ENCODE measurements around the gene ALDH3B1. TPM values are rescaled to one million over a fixed set of nuclear protein-coding genes. Genes with fewer than 3 reads are reported as not detected.

Gene ALDH3B1
- total and polyA plus RNA-seq, 8 donors, result 3.2 to 13.7 (median 8.0) TPM

DNA sequence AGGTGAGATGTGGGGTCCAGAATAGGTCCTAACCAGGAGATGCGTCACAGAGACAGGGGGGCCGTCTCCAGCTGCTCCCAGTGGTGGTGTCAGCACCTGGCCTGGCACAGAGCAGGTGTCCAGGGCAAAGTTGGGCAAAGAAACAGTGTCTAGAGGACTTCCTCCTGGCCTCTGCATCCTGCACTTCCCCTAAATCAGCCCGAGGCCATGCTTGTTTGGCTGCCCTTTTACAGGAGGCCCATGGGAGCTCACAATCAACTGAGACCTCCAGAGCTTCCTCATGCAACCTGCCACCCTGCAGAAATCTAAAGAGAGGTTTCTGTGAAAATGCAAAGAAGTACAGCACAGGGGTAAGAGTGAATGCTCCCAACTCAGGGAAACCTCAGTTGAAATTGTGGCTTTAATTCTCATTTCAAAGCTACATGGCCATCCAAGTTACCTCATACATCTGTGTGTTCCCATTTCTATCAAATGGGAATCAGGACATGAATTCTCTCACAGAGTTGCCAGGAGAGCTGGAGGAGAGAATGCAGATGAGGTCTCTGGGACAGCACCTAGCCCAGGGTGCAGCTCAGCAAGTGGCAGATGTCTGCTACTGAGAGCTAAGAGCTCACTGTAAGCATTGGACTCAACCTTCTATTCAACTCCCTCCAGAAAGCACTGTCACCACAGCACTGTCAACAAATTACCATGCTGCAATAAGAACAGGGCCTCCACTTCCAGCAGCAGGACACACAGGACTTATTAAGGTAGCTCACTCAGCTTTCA is 61.3 kb downstream of the ALDH3B1 start:
- H3K27ac ChIP-seq, result no peak overlapping the region
- no peaks in the 10 kb centered on the region for H3K9me3 ChIP-seq
- intact Hi-C loops (cut with DNase I), result no loop called here
- ATAC-seq (peak in 1 of 4 donors; percentile 32), FAIRE-seq (no peak), DNase-seq (no peak)
- H3K4me1 ChIP-seq, result peaks cover 0 to 4% (median 2%) of the 10 kb centered on the region in 3 donors
- 79 to 86% methylated on average over 3 of the region's 3 CpGs for WGBS, 2 donors
- TF ChIP-seq, protein P1, sequence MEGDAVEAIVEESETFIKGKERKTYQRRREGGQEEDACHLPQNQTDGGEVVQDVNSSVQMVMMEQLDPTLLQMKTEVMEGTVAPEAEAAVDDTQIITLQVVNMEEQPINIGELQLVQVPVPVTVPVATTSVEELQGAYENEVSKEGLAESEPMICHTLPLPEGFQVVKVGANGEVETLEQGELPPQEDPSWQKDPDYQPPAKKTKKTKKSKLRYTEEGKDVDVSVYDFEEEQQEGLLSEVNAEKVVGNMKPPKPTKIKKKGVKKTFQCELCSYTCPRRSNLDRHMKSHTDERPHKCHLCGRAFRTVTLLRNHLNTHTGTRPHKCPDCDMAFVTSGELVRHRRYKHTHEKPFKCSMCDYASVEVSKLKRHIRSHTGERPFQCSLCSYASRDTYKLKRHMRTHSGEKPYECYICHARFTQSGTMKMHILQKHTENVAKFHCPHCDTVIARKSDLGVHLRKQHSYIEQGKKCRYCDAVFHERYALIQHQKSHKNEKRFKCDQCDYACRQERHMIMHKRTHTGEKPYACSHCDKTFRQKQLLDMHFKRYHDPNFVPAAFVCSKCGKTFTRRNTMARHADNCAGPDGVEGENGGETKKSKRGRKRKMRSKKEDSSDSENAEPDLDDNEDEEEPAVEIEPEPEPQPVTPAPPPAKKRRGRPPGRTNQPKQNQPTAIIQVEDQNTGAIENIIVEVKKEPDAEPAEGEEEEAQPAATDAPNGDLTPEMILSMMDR (IDR thresholded peaks at IDR 0.05), result no peak
- no peaks in the 10 kb centered on the region for H3K27me3 ChIP-seq
- H3K36me3 ChIP-seq, result peaks cover 6 to 59% (median 13%) of the 10 kb centered on the region in 3 donors
- no peak overlapping the region for H3K4me3 ChIP-seq

DNA sequence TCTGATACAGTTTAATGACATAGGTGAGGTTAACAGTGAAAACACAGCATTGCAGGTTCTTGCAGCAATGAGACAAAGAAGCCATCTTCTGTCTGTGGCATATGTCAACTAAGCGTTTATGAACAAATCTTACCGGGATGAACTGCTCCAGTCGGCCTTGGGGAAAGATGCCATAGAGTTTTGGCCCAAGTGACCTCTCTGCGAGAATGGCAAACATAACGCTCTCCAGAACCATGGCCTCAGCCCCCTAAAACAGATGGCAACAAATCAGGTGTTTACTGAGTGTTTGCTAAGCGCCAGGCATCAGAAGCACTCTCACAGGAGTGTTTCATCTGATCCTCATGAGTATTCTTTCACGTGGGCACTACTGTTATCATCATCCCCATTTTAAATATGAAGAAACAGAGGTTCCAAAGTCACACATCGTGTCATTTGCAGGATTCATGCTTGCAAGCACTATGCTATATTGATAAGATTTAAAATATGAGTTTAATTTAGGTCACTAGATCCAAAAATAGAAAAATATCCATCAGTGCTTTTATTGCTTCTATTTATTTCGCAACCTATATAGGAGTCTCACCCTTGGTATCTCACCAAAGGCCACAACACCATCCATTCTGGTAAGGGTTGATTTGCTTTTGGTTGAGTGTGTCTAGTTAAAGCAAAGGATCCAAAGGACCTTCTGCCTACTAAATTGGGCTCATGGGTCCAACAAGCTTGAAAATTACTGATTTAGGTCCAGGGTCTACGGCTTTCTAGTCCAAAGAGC is 64.6 kb downstream of the ALDH3B1 start:
- 41 to 50% methylated on average over 10 of the region's 10 CpGs for WGBS, 2 donors
- no peaks in the 10 kb centered on the region for H3K9me3 ChIP-seq
- peaks cover 0 to 28% (median 4%) of the 10 kb centered on the region in 3 donors for H3K36me3 ChIP-seq
- peak in 1 of 4 donors; percentile 48 for ATAC-seq
- TF ChIP-seq, protein P1 (IDR thresholded peaks at IDR 0.05), result no peak
- H3K27ac ChIP-seq, result no peak overlapping the region
- no peak for DNase-seq
- intact Hi-C loops (cut with DNase I), result no loop called here
- no peak for FAIRE-seq
- no peak overlapping the region for H3K4me3 ChIP-seq
- peaks cover 2 to 4% (median 4%) of the 10 kb centered on the region in 3 donors for H3K4me1 ChIP-seq
- no peaks in the 10 kb centered on the region for H3K27me3 ChIP-seq

DNA sequence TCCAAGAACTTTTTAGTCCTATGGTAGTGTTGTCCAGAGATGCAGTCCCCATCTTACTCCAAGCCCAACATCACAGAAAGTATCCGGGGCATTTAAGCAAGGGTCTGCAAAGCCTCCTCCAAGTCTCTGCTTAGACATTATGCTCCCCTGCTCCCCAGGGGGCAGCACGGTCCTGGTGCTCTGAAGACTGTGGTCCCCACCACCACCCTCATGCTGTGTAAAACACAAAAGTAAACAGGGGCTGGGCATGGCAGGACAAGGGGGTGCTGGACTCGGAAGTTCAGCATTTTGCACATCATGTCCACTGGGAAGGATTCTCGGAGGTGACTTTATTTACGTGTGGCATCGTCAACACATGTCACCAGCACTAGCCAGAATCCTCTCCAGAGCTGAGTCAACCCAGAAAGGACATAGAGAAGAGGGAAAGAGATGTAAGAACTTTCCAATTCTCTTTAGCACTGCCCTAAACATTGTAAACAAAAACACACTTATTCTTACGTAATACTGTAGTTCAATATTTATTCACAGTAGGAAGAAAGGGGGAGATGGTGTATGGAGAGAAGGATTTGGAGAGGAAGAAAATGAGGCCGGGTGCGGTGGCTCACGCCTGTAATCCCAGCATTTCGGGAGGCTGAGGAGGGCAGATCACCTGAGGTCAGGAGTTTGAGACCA is 66.4 kb downstream of the ALDH3B1 start:
- intact Hi-C loops (cut with DNase I), result no loop called here

DNA sequence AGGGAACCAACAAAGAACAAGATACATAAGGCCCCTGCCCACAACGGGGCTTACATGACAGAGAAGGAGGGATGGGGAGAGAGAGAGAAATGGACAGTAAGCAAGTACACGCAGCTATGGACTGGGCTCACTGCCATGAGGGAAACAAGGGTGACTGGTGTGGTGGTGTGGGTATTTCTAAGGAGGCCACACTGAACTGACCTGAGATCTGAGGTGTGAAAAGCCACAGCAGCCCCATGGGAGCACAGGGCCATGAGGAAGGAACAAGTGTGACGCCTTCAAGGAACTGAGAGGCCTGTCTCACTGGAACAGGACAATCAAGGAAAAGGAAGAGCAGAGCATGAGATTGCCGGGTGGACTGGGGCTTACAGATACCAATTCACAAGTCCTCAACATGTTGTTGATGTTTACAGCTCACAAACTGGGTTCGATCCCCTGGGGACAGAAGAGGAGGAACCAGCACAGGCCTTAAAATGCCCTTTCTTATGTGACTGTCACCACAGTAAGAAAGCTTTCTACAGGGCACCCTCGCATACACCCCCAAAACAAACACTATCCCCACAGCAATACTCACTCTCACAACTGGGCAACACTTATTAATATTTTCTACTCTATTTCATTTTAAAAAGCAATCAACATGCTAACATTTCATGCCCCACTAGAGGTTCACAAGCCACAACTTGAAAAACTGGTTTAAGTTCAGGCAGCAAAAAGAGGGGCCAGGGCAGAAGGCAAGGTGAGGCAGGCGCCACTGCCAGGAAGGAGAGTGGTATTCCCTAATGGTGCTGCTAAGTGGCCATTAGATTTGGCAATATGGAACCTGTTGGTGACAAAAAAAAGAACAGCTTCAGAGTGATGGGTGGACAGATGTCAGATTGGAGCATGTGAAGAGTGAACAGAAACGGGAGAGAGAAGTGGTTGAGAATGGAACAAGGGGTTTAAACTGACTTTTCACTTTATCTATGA is 67.8 kb downstream of the ALDH3B1 start:
- DNase-seq, result no peak
- WGBS, 2 donors, result 68 to 72% methylated on average over 8 of the region's 8 CpGs
- Histone ChIP-seq H3K4me3 (no peak overlapping the region), H3K36me3 (peaks cover 0 to 8% (median 0%) of the 10 kb centered on the region in 3 donors), H3K27ac (no peak overlapping the region), H3K27me3 (no peaks in the 10 kb centered on the region), H3K9me3 (no peaks in the 10 kb centered on the region), H3K4me1 (peaks cover 11 to 22% (median 22%) of the 10 kb centered on the region in 3 donors)
- TF ChIP-seq, protein P1 (IDR thresholded peaks at IDR 0.05), result no peak
- intact Hi-C loops (cut with DNase I), result no loop called here
- ATAC-seq, result no peak
- FAIRE-seq, result no peak

More for the DNA sequence above, 66.4 kb downstream of the ALDH3B1 start:
- Histone ChIP-seq H3K4me1 (peaks cover 4 to 12% (median 10%) of the 10 kb centered on the region in 3 donors), H3K27ac (no peak overlapping the region), H3K4me3 (no peak overlapping the region), H3K36me3 (peaks cover 0 to 11% (median 0%) of the 10 kb centered on the region in 3 donors), H3K27me3 (no peaks in the 10 kb centered on the region), H3K9me3 (no peaks in the 10 kb centered on the region)
- ATAC-seq (peak in 3 of 4 donors; percentile 35 to 53 (median 42)), DNase-seq (no peak), FAIRE-seq (no peak)
- 71 to 80% methylated on average over 11 of the region's 11 CpGs for WGBS, 2 donors
- TF ChIP-seq, protein P1 (IDR thresholded peaks at IDR 0.05), result no peak

Measured in pancreas (tissue), 10 donors.